Endothelial cell (in vitro differentiated cells): ENCODE data around the gene NLK. TPM values are rescaled to one million over a fixed set of nuclear protein-coding genes. Genes with fewer than 3 reads are reported as not detected.

Experiments
- DNase-seq: peaks from one replicate; pipeline ENCODE4 v3.0.0; 2021; ENCODE audit warnings: low spot score
- H3K27ac Mint-ChIP-seq: one replicate; pipeline ENCODE4 v1.8.0; 2021; ENCODE audit warnings: mixed read lengths, inconsistent platforms; ENCODE audit not compliant: unreplicated experiment
- H3K27me3 Mint-ChIP-seq: one replicate; pipeline ENCODE4 v1.8.0; 2021; ENCODE audit warnings: mild to moderate bottlenecking, moderate library complexity, mixed read lengths, inconsistent platforms; ENCODE audit not compliant: unreplicated experiment
- H3K36me3 Mint-ChIP-seq: one replicate; pipeline ENCODE4 v1.8.0; 2021; ENCODE audit warnings: mild to moderate bottlenecking, low read depth, mixed read lengths, inconsistent platforms; ENCODE audit not compliant: unreplicated experiment
- H3K4me1 Mint-ChIP-seq: one replicate; pipeline ENCODE4 v1.8.0; 2021; ENCODE audit warnings: mild to moderate bottlenecking, mixed read lengths, inconsistent platforms; ENCODE audit not compliant: unreplicated experiment
- H3K4me3 Mint-ChIP-seq: one replicate; pipeline ENCODE4 v1.8.0; 2021; ENCODE audit warnings: mild to moderate bottlenecking, mixed read lengths, inconsistent platforms; ENCODE audit not compliant: unreplicated experiment
- H3K9me3 Mint-ChIP-seq: one replicate; pipeline ENCODE4 v1.8.0; 2021; ENCODE audit warnings: mixed read lengths, inconsistent platforms; ENCODE audit not compliant: unreplicated experiment
- total RNA-seq: library from RNA; stranded (reverse); fragmentation: NEBNext Ultra II Directional; extraction: Animal tissue kit (Norgen Biotek cat#: 25700); gene quantifications from one replicate; pipeline ENCODE4 v1.2.1, GENCODE V29; 2021; ENCODE audit not compliant: unreplicated experiment
- TF ChIP-seq, protein P1 (sequence below): fragments of 200-600 bp; sonication (generic); IDR thresholded peaks from one replicate; pipeline ENCODE4 v1.5.0; 2021; ENCODE audit warnings: antibody characterized with exemption; ENCODE audit not compliant: unreplicated experiment

Gene NLK
- total RNA-seq, 1 donor from 2014 or later = 53.7 TPM

DNA sequence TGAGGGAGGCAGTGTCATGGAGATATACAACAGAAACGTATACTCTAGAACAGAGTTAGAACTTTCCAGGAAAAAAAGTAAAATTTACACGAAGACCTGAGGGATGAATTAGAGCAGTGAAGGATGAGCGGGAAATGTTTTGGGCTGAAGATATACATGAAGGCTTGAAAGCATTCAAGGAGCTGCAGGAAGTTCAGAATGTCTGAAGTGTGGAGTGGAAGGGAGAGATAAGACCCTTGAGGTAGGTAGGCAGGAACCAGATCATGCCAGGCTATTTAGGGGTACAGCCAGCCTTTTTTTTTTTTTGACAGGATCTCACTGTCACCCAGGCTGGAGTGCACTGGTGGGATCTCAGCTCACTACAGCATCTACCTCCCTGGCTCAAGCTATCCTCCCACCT is 3.2 kb upstream of the NLK start:
- TF ChIP-seq, protein P1, sequence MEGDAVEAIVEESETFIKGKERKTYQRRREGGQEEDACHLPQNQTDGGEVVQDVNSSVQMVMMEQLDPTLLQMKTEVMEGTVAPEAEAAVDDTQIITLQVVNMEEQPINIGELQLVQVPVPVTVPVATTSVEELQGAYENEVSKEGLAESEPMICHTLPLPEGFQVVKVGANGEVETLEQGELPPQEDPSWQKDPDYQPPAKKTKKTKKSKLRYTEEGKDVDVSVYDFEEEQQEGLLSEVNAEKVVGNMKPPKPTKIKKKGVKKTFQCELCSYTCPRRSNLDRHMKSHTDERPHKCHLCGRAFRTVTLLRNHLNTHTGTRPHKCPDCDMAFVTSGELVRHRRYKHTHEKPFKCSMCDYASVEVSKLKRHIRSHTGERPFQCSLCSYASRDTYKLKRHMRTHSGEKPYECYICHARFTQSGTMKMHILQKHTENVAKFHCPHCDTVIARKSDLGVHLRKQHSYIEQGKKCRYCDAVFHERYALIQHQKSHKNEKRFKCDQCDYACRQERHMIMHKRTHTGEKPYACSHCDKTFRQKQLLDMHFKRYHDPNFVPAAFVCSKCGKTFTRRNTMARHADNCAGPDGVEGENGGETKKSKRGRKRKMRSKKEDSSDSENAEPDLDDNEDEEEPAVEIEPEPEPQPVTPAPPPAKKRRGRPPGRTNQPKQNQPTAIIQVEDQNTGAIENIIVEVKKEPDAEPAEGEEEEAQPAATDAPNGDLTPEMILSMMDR = no peak
- Mint-ChIP-seq H3K27me3 (peaks cover 6% of the 10 kb centered on the region), H3K4me1 (peaks cover 33% of the 10 kb centered on the region), H3K4me3 (no peak overlapping the region), H3K36me3 (peaks cover 6% of the 10 kb centered on the region), H3K27ac (peak overlapping the region; percentile 1), H3K9me3 (no peaks in the 10 kb centered on the region)
- DNase-seq = no peak

DNA sequence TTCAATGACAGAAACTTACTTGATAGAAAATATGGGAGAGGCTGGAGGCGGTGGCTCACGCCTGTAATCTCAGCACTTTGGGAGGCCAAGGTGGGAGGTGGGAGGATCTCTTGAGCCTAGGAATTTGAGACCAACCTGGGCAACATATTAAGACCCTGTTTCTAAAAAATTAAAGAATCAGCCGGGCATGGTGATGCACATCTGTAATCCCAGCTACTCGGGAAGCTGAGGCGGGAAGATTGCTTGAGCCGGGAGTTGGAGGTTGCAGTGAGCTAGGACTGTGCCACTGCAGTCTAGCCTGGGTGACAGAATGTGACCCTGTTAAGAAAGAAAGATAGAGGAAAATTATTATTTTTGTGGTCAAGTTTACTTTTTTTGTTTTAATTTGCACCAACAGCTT is 2.1 kb upstream of the NLK start:
- Mint-ChIP-seq H3K4me3 (no peak overlapping the region), H3K27me3 (peaks cover 6% of the 10 kb centered on the region), H3K27ac (peak overlapping the region; percentile 75), H3K36me3 (peaks cover 6% of the 10 kb centered on the region), H3K9me3 (no peaks in the 10 kb centered on the region), H3K4me1 (peaks cover 37% of the 10 kb centered on the region)
- TF ChIP-seq, protein P1 = no peak
- no peak for DNase-seq

DNA sequence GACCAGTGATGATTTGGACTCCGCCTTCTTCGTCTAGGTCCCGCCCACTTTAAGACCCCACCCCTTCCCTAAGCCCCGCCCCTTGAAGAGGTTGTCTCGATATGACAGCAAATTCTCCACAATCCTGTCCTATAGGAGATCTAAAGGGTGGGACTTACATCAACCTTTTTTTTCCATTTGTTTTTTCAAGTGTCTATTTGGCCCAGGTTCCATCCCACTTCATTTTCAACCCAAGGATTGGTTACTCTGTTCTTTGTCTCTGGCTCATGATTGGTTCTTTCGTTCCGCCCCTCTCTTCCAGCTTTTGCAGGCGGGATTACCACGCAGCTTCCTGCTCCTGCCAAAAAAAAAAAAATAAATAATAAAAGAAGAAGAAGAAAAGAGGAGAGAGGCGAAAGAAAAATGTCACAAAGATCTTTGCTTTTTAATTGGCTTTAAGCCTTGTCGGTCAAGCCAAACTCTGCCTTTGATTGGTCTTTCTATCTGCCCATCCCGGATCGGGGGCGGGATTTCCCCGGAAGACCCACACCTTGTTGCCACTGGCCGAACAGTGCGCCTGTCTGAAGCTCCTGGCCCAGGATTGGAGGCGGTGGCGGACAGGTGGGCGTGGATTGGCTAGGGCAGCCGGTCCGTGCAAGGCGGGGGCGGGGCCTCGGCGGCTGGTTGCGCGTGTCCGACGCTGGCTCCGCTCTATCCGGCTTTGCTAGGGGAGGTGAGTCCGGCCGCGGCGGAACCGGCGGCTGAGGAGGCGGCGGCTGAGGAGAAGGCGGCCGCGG is 1.2 kb upstream of the NLK start:
- H3K27me3 Mint-ChIP-seq = peaks cover 6% of the 10 kb centered on the region
- peak; percentile 99 for DNase-seq
- H3K4me3 Mint-ChIP-seq = peak overlapping the region; percentile 86
- H3K27ac Mint-ChIP-seq = peak overlapping the region; percentile 75
- H3K9me3 Mint-ChIP-seq = no peaks in the 10 kb centered on the region
- peaks cover 44% of the 10 kb centered on the region for H3K4me1 Mint-ChIP-seq
- TF ChIP-seq, protein P1 = no peak
- H3K36me3 Mint-ChIP-seq = peaks cover 6% of the 10 kb centered on the region

DNA sequence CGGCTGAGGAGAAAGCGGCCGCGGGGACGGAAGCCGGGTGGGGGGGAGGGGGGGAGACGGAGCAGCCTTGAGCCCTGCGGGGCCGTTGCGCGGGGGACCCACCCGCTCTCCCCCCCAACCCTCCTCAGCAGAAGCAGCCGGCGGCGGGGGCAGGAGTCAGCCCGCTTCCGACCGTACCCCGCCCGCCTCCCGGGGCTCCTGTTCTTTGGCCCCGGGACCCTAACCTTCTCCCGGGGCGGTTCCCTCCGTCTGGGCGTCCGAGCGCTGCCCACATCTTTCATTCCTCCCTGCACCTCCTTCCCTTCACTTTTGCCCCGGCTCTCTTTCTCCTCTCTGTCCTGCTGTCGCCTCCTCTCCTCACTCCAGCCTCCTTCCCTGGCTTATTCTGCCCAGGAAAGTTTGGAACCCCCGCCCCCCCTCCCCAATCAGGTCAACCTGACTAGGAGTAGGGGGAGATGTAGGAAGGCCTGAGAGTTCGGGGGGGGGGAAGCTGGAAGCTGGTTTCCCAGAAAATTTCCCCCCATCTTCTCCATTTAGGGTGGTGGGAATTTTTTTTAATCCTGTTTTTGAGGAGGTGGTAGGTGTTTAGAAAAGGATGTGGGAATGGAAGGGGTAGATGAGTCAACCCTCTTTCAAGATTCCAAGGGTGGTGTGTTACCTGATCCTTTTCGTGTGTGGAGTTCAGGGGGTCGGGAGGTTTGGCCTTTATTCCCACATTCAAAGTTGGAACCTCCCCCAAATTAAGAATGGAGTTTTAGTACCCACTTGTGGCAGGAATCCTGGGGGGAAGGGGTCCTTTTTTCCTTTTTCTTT is 427 bp upstream of the NLK start:
- no peak for DNase-seq
- Mint-ChIP-seq H3K9me3 (no peaks in the 10 kb centered on the region), H3K4me1 (peaks cover 47% of the 10 kb centered on the region), H3K4me3 (peak overlapping the region; percentile 87), H3K36me3 (peaks cover 6% of the 10 kb centered on the region), H3K27me3 (peaks cover 6% of the 10 kb centered on the region), H3K27ac (peak overlapping the region; percentile 40)
- TF ChIP-seq, protein P1 = no peak
